ENCODE measurements around the gene FILIP1.
"Not testable (repeated sequence)": the region's sequence is repeated elsewhere in the genome, so short reads cannot be mapped to it uniquely, and the experiment has no call there.

FILIP1 gene

DNA sequence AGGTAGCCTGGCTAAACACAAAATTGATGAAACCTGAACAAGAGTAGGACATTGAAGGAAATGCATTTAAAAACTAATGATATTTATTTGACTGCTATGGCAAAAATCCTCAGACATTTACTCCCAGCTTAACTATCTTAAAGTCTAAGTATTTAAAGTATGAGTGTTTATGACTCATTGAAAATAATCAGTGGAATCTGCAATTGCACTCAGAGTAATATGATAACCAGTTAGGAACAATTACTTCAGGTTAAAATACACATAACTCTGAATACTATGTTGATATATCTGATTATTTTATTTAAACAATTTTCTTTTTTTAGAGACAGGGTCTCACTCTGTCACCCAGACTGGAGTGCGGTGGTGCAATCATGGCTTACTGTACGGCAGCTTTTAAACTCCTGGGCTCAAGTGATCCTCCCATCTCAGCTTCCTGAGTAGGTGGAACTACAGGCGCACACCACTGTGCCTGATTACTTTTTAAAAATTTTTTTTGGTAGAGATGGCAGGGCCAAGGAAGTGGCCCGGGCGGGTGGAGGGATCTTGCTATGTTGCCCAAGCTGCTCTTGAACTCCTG is 43.9 kb downstream of the FILIP1 start:
- no peak for DNase-seq

GRCh38 chr6:75446241-75446880 is 47.2 kb downstream of the FILIP1 start:
- no peak for DNase-seq

- DNase-seq, result no peak
Observed at GRCh38 chr6:75445738-75446137, 47.9 kb downstream of the FILIP1 start.

GRCh38 chr6:75444899-75445298 is 48.7 kb downstream of the FILIP1 start:
- DNase-seq, result no peak

DNA sequence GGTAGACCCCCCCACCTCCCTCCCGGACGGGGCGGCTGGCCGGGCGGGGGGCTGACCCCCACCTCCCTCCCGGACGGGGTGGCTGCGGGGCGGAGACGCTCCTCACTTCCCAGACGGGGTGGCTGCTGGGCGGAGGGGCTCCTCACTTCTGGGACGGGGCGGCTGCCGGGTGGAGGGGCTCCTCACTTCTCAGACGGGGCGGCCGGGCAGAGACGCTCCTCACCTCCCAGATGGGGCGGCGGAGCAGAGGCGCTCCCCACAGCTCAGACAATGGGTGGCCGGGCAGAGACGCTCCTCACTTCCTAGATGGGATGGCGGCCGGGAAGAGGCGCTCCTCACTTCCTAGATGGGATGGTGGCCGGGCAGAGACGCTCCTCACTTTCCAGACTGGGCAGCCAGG is 51.7 kb downstream of the FILIP1 start:
- DNase-seq, result not testable (repeated sequence)

GRCh38 chr6:75441479-75441878 is 52.1 kb downstream of the FILIP1 start:
- DNase-seq, result not testable (repeated sequence)

DNA sequence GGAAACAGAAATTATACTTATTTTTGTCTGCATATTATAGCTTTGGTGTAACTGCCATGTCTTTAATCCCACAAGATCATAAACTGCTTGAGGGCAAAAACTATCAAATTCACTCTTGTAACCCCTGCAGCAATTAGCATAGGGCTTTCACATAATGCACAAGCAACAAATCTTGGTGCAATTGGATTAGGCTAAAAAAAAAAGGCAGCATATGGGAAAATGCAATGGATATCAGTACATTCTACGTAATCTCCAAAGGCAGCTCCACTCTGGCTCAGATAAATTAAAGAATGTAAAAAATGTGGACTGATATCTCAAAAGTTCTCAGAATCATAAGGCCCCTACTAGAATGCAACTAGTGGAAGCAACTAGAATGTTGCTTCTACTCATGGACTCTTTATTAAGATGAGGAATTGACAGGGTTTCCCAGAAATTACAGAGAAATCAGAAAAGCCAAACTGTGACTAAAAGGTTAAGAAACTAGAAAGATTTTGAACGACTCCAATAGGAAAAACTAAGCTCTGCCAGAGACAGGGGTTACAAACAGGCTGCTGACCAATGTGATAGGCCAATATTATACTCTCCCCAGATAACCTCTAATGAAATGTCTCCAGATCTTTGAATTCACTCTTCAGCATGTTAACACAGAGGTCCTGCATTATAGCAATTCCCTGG is 55.0 kb downstream of the FILIP1 start:
- DNase-seq, result no peak

DNA sequence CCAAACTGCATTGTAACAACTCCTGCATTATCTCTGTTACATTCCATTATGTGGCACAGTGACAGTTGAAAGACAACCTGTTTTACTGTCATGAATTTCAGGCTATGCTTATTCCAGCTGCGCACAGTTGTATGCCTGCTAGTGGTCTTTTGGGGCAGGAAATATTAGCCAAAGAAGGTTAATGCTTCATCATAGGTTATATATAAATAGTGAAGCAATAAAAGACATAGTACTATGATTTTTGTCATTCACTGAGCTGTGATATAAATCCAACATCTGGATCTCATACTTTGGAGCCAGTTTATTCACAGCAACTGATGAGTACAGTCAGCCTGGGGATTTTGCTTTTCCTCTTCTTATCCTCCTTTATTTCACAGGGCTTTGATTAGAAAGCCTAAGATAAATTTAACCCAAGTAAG is 55.6 kb downstream of the FILIP1 start:
- no peak for DNase-seq

DNA sequence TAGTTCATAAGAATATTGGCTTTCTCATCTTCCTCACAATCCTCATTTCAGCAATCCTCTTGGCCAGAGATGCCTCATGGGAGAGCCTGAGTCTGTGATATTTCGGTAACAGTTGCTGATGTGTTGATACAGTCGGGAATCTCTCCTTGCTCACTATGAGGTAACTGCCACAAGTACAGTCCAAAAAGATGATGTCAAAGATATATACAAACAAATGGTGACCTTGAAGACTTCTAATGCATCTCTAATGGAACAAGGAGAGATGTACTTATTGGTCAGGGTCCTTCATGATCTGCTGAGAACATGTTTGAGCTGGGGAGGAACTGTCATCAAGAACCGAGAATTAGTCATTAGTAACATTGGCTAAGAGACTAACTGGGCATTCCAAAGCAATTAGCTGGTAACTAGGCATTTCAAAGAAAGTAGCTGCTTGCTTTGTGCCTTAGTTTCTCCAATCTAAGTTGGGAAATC is 56.1 kb downstream of the FILIP1 start:
- no peak for DNase-seq

DNA sequence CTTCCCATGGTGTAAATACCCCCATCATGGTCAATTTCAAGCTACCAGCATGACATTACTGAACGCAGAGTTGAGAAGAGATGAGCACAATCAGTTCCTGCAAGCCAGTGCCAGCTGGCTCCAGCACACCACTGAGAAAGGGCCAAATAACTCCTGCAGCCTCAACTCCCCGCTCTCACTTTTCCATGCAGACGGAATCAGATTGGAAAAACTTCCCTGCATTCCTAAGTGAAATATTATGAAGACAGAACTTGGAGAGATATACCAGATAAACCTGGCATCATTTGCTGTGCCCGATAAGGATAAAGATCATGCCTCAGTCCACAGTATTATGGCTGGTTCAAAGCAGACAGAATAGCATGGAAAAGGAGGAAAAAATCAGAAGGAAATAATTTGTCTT is 56.7 kb downstream of the FILIP1 start:
- no peak for DNase-seq

DNA sequence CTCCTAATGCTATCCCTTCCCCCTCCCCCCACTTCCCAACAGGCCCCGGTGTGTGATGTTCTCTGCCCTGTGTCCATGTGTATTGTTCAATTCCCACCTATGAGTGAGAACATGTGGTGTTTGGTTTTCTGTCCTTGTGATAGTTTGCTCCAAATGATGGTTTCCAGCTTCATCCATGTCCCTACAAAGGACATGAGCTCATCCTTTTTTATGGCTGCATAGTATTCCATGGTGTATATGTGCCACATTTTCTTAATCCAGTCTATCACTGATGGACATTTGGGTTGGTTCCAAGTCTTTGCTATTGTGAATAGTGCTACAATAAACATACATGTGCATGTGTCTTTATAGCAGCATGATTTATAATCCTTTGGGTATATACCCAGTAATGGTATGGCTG is 60.8 kb downstream of the FILIP1 start:
- not testable (repeated sequence) for DNase-seq

- DNase-seq, result no peak
Observed at GRCh38 chr6:75431379-75431778, 62.2 kb downstream of the FILIP1 start.

- DNase-seq, result no peak
Observed at GRCh38 chr6:75430631-75431325, 62.8 kb downstream of the FILIP1 start.

GRCh38 chr6:75429061-75429703 is 64.4 kb downstream of the FILIP1 start:
- no peak for DNase-seq

- no peak for DNase-seq
Observed at GRCh38 chr6:75428204-75428603, 65.4 kb downstream of the FILIP1 start.

DNA sequence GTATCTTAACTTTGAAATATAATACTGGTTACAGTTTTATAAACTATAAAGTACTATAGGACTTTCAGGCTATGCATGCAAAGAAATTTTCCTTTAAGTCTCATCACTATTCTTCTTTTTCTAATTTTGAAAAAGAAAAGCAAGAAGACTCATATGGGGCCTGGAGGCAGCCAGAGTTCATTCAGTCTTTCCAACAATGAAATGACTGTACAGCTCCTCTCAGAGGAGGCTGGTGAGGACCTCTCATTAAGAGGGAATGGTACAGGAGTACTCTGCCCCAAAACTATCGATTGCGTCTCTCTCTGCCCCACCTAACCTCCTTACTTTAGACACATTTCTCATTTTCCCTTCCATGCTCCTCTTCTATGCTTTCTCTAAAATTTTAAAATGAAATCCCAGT is 66.3 kb downstream of the FILIP1 start:
- no peak for DNase-seq

GRCh38 chr6:75424618-75425548 is 68.7 kb downstream of the FILIP1 start:
- no peak for DNase-seq

- no peak for DNase-seq
Observed at GRCh38 chr6:75423386-75423785, 70.2 kb downstream of the FILIP1 start.

- no peak for DNase-seq
Observed at GRCh38 chr6:75422024-75422639, 71.5 kb downstream of the FILIP1 start.

DNA sequence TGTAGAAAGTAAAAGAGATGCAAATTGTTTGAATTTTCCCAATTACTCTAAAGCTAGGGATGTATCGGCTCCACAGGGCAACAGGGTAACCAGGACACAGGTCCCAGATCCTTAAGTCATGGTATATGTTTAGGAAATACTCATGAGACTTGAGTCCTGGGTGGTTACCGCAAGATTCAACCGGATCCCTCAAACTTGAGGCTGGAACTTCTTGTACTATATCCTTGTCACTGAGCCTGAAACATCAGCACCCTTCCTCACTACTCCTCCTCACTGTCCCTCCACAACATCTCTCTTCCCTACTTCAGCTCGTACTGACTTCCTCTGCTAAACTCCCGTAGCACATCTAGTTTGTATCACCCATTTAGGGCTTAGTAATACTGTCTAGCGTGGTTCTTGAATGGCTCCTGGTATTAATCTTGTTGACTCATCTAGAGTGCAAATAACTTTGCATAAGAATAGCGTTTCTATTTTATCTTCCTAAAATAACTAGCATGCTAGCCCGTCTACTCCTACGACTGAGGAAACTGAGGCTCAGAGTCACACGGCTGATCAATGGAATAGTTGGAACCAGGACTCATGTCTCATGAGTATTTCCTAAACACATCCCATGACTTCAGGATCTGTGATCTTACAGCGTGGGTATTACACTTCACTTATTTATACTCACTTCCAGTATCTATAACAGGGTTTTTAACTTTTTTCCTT is 72.1 kb downstream of the FILIP1 start:
- no peak for DNase-seq

DNA sequence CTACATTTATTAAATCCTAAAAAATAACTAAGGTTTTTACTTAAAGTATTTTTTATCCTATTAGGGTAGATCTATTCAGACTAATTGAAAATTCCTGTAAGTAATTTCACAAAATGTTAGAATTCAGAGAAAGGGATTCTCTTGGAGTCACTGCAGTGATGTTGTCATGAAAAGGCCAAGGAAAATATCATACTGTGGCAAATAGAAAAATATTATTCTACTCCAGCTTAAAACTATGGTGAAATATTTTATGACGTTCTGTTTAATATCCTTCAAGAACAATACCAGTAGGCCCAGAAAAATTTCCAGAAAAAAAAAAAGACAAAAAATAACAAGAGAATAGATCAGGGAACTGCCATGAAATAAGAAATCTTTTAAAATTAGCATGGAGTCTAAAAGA is 73.6 kb downstream of the FILIP1 start:
- DNase-seq, result no peak
